ENCODE measurements around the gene MVB12B.

The MVB12B gene

GRCh38 chr9:126478216-126478981, 151.8 kb downstream of the MVB12B start:
- no peak overlapping the region for H3K4me3 ChIP-seq (ENCODE audit: control insufficient read depth, low read depth, low read length)
- no peak for DNase-seq (ENCODE audit: low read depth)
- TF ChIP-seq, protein P1, sequence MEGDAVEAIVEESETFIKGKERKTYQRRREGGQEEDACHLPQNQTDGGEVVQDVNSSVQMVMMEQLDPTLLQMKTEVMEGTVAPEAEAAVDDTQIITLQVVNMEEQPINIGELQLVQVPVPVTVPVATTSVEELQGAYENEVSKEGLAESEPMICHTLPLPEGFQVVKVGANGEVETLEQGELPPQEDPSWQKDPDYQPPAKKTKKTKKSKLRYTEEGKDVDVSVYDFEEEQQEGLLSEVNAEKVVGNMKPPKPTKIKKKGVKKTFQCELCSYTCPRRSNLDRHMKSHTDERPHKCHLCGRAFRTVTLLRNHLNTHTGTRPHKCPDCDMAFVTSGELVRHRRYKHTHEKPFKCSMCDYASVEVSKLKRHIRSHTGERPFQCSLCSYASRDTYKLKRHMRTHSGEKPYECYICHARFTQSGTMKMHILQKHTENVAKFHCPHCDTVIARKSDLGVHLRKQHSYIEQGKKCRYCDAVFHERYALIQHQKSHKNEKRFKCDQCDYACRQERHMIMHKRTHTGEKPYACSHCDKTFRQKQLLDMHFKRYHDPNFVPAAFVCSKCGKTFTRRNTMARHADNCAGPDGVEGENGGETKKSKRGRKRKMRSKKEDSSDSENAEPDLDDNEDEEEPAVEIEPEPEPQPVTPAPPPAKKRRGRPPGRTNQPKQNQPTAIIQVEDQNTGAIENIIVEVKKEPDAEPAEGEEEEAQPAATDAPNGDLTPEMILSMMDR (IDR thresholded peaks at IDR 0.05; ENCODE audit: control insufficient read depth, insufficient read depth, low read depth, low read length, missing control alignments), result no peak

DNA sequence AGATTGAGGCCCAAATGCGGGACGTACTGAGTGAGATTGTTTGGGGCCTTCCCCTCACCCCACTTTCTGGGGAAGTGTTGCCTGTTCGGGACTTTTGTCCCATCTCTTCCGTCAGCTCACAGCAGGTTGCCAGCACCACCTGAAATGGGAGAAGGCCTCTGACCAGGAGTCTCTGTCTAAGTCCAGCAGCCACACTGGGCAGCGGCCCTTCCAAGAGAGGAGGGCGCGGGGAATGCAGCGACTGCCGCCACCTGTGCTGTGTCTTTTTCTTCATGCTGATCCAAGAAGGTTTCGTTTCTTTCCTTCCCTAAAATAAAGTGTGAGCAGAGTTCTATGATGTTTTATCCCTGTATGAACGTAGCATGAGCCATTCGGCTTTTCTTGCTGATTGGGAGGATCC, 152.9 kb downstream of the MVB12B start:
- no peak overlapping the region for H3K4me3 ChIP-seq (ENCODE audit: control insufficient read depth, low read depth, low read length)
- DNase-seq (ENCODE audit: low read depth), result no peak
- TF ChIP-seq, protein P1 (IDR thresholded peaks at IDR 0.05; ENCODE audit: control insufficient read depth, insufficient read depth, low read depth, low read length, missing control alignments), result no peak

GRCh38 chr9:126480813-126481212, 154.2 kb downstream of the MVB12B start:
- H3K4me3 ChIP-seq (ENCODE audit: control insufficient read depth, low read depth, low read length), result no peak overlapping the region
- no peak for DNase-seq (ENCODE audit: low read depth)
- TF ChIP-seq, protein P1 (IDR thresholded peaks at IDR 0.05; ENCODE audit: control insufficient read depth, insufficient read depth, low read depth, low read length, missing control alignments), result no peak

- H3K4me3 ChIP-seq (ENCODE audit: control insufficient read depth, low read depth, low read length), result no peak overlapping the region
- TF ChIP-seq, protein P1 (IDR thresholded peaks at IDR 0.05; ENCODE audit: control insufficient read depth, insufficient read depth, low read depth, low read length, missing control alignments), result no peak
- DNase-seq (ENCODE audit: low read depth), result no peak
Observed at GRCh38 chr9:126481862-126482261, 155.2 kb downstream of the MVB12B start.

DNA sequence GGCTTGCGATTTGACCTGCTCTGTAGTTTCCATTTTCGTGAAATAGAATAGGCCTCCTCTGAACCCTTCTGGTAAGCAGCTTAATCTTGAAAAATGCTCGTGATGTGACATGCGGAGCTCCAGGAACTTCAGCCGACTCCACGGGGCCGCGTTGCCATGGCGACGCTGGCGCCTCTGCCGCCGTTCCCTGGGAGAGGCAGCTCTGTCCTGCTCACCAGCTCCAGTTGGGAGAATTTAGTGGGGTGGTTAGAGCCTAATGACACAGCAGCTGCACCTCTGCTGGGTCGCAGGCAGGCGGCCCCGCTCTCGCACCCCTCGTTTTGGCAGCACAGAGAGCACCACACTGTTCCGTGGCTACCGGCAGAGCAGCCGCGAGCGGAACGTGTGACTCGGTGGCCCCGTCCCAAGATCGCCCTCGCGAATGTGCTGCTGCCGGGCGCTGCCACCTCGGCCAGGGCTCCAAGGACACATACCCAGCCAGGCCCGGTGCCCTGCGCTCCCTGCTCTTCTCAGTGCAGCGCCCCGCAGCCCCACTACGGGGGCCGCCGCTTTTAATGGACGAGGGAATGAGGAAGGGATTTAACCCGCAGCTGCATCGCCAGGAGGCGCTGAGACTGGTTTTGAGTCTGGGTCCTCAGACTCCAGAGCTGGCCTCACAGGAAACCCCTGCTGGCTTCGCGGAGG, 155.9 kb downstream of the MVB12B start:
- DNase-seq (ENCODE audit: low read depth), result peak; percentile 54
- H3K4me3 ChIP-seq (ENCODE audit: control insufficient read depth, low read depth, low read length), result no peak overlapping the region

GRCh38 chr9:126483468-126484073, 156.9 kb downstream of the MVB12B start:
- H3K4me3 ChIP-seq (ENCODE audit: control insufficient read depth, low read depth, low read length), result no peak overlapping the region
- TF ChIP-seq, protein P1 (IDR thresholded peaks at IDR 0.05; ENCODE audit: control insufficient read depth, insufficient read depth, low read depth, low read length, missing control alignments), result no peak
- no peak for DNase-seq (ENCODE audit: low read depth)

More for the DNA sequence above, 155.9 kb downstream of the MVB12B start:
- TF ChIP-seq, protein P1 (IDR thresholded peaks at IDR 0.05; ENCODE audit: control insufficient read depth, insufficient read depth, low read depth, low read length, missing control alignments), result peak; percentile 5

Measured in AG09309 (cell line).